ENCODE results near the gene SIPA1L3. TPM values are rescaled to one million over a fixed set of nuclear protein-coding genes. Genes with fewer than 3 reads are reported as not detected.
A peak's percentile ranks its signal among the peaks of the same experiment; 100 is the strongest.

SIPA1L3 gene
- total RNA-seq, 1 donor from 2014 or later = 27.1 TPM

DNA sequence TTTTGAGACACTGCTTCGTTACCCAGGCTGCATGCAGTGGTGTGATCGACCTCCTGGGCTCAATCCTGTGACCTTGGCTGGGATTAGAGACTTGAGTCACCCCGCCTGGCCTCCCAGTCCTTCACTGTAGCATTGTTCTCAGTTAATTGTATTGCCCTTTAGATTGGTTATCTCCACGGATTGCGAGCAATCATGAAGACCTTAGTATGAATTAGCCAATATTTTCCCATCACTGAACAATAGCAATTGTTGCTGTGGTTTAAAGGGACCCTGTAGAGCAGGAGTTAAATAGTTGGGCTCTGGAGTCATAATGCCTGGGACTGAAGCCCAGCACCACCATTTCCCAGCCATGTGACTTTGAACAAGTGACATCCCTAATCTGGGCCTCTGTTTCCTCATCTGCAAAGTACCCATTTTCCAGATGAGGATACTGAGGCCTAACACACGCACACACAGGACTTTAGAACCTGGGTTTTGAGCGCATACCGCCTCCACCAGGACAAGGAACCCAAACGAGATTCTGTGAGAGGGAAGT lies 340.8 kb downstream of the SIPA1L3 start:
- H3K4me1 ChIP-seq = peaks cover 23 to 71% of the 10 kb centered on the region in 2 donors
- H3K36me3 ChIP-seq = peaks cover 4 to 21% of the 10 kb centered on the region in 2 donors
- TF ChIP-seq CTCF (IDR thresholded peaks at IDR 0.05) = no peak
- intact Hi-C loops (cut with DNase I) = loop anchor here (5.0 kb wide), 1 partner anchor 140 kb away; the partner anchor contains the start of genes GGN and SPRED3
- DNase-seq (ENCODE audit: low spot score in 2 of 2) = no peak
- no peaks in the 10 kb centered on the region for H3K27me3 ChIP-seq
- H3K27ac ChIP-seq = peak overlapping the region; percentile 90 to 99
- no peaks in the 10 kb centered on the region for H3K9me3 ChIP-seq
- peak overlapping the region in 1 of 2 donors; percentile 25 for H3K4me3 ChIP-seq

- peaks cover 23 to 72% of the 10 kb centered on the region in 2 donors for H3K4me1 ChIP-seq
- peak overlapping the region; percentile 90 to 99 for H3K27ac ChIP-seq
- no peak for TF ChIP-seq CTCF (IDR thresholded peaks at IDR 0.05)
- no peaks in the 10 kb centered on the region for H3K27me3 ChIP-seq
- peaks cover 4 to 21% of the 10 kb centered on the region in 2 donors for H3K36me3 ChIP-seq
- no peaks in the 10 kb centered on the region for H3K9me3 ChIP-seq
- H3K4me3 ChIP-seq = peak overlapping the region in 1 of 2 donors; percentile 1
- DNase-seq (ENCODE audit: low spot score in 2 of 2) = no peak
- intact Hi-C loops (cut with DNase I) = loop anchor here (5.0 kb wide), 1 partner anchor 139 kb away; the partner anchor contains the start of genes GGN and SPRED3
Measured at GRCh38 chr19:38248421-38248820, 341.4 kb downstream of the SIPA1L3 start.

DNA sequence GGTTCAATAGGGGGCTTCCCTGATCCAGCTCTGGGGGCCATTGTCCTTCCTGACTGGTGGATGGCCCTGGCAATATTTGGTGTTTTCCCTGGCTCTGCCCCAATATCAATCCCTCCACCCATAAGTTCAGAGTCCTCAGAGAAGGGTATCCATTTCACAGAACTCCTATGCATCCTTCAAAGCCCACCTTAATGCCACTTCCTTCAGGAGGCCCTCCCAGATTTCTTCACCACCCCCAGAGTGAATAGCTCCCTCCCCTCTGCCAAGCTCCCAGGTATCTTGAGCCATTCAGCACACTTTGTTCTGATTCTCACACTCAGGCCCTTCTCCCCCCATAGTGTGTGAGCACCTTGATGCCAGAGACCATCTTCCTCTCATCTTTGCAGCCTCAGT lies 343.4 kb downstream of the SIPA1L3 start:
- H3K27me3 ChIP-seq = no peaks in the 10 kb centered on the region
- H3K36me3 ChIP-seq = peaks cover 4 to 25% of the 10 kb centered on the region in 2 donors
- no peak for TF ChIP-seq CTCF (IDR thresholded peaks at IDR 0.05)
- no peaks in the 10 kb centered on the region for H3K9me3 ChIP-seq
- peaks cover 29 to 66% of the 10 kb centered on the region in 2 donors for H3K4me1 ChIP-seq
- H3K27ac ChIP-seq = peak overlapping the region; percentile 90 to 99
- DNase-seq (ENCODE audit: low spot score in 2 of 2) = no peak
- peak overlapping the region in 1 of 2 donors; percentile 89 for H3K4me3 ChIP-seq
- intact Hi-C loops (cut with DNase I) = loop anchor here (5.0 kb wide), 2 partner anchors 402 to 1162 kb away; partner anchors contain the start of gene PLEKHG2

- peaks cover 4 to 25% of the 10 kb centered on the region in 2 donors for H3K36me3 ChIP-seq
- H3K27me3 ChIP-seq = no peaks in the 10 kb centered on the region
- H3K4me1 ChIP-seq = peaks cover 29 to 63% of the 10 kb centered on the region in 2 donors
- no peak for TF ChIP-seq CTCF (IDR thresholded peaks at IDR 0.05)
- DNase-seq (ENCODE audit: low spot score in 2 of 2) = peak; percentile 43 to 91
- intact Hi-C loops (cut with DNase I) = loop anchor here (5.0 kb wide), 2 partner anchors 401 to 1161 kb away; partner anchors contain the start of gene PLEKHG2
- peak overlapping the region; percentile 90 to 99 for H3K27ac ChIP-seq
- no peaks in the 10 kb centered on the region for H3K9me3 ChIP-seq
- peak overlapping the region; percentile 89 to 90 for H3K4me3 ChIP-seq
Measured at GRCh38 chr19:38250821-38251563, 344.0 kb downstream of the SIPA1L3 start.

DNA sequence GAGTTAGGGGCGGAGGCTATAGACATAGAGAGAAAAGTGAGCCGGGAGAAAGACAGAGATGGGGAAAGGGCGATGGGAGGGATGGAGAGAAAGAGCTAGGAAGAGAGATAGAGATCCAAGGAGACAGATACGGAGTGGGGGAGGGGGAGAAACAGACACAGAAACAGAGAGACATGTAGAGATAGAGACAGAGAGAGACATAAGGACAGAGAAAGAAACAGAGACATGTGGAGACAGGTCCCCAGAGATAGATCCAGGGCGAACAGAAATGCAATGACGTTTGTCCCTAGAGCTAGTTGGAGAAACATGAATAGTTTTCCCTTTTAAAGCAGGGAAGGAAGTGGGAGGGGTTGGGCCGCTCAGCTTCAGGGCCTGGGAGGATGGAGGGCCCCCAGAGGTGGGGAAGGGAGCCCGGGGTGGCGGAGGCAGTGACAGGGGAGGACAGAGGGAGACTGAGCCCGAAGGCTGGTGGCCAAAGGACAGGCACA lies 344.6 kb downstream of the SIPA1L3 start:
- peak; percentile 32 to 92 for DNase-seq (ENCODE audit: low spot score in 2 of 2)
- peak overlapping the region; percentile 90 to 99 for H3K27ac ChIP-seq
- no peak for TF ChIP-seq CTCF (IDR thresholded peaks at IDR 0.05)
- H3K4me1 ChIP-seq = peaks cover 27 to 57% of the 10 kb centered on the region in 2 donors
- no peaks in the 10 kb centered on the region for H3K27me3 ChIP-seq
- H3K9me3 ChIP-seq = no peaks in the 10 kb centered on the region
- H3K4me3 ChIP-seq = peak overlapping the region; percentile 89 to 90
- intact Hi-C loops (cut with DNase I) = loop anchor here (5.0 kb wide), 2 partner anchors 401 to 1161 kb away; partner anchors contain the start of gene PLEKHG2
- peaks cover 4 to 25% of the 10 kb centered on the region in 2 donors for H3K36me3 ChIP-seq
